ENCODE results near the gene SEC11A.
A peak's percentile ranks its signal among the peaks of the same experiment; 100 is the strongest.
"Not testable (repeated sequence)": the region's sequence is repeated elsewhere in the genome, so short reads cannot be mapped to it uniquely, and the experiment has no call there.

The SEC11A gene

GRCh38 chr15:84716036-84716732 lies at the start of gene SEC11A:
Gene SEC11A, minus strand, starts transcription at chr15:84716139. Its CDS starts 64 bp downstream, at chr15:84716075.
- peak within 1 kb of the TSS; percentile 86 for H3K4me3 ChIP-seq (ENCODE audit: low read length)

GRCh38 chr15:84765675-84766074 lies 49.7 kb upstream of the SEC11A start:
- TF ChIP-seq ZNF274 (IDR thresholded peaks at IDR 0.05; ENCODE audit: low read depth, low read length) = no peak
- H3K4me3 ChIP-seq (ENCODE audit: low read length) = no peak overlapping the region

More at GRCh38 chr15:84716036-84716732, at the start of gene SEC11A:
- no peak for TF ChIP-seq ZNF274 (IDR thresholded peaks at IDR 0.05; ENCODE audit: low read depth, low read length)

- TF ChIP-seq ZNF274 (IDR thresholded peaks at IDR 0.05; ENCODE audit: low read depth, low read length) = no peak
- H3K4me3 ChIP-seq (ENCODE audit: low read length) = no peak overlapping the region
Measured at GRCh38 chr15:84764989-84765388, 49.0 kb upstream of the SEC11A start.

- no peak for TF ChIP-seq ZNF274 (IDR thresholded peaks at IDR 0.05; ENCODE audit: low read depth, low read length)
Measured at GRCh38 chr15:84764585-84764984, 48.6 kb upstream of the SEC11A start.

GRCh38 chr15:84762840-84763572 lies 47.1 kb upstream of the SEC11A start:
- no peak for TF ChIP-seq ZNF274 (IDR thresholded peaks at IDR 0.05; ENCODE audit: low read depth, low read length)
- no peak overlapping the region for H3K4me3 ChIP-seq (ENCODE audit: low read length)

More at GRCh38 chr15:84764585-84764984, 48.6 kb upstream of the SEC11A start:
- H3K4me3 ChIP-seq (ENCODE audit: low read length) = no peak overlapping the region

- no peak overlapping the region; the same call in 1 of the 2 replicates for H3K4me3 ChIP-seq (ENCODE audit: low read length)
- no peak for TF ChIP-seq ZNF274 (IDR thresholded peaks at IDR 0.05; ENCODE audit: low read depth, low read length)
Measured at GRCh38 chr15:84761607-84762131, 45.7 kb upstream of the SEC11A start.

GRCh38 chr15:84760219-84760618 lies 44.3 kb upstream of the SEC11A start:
- TF ChIP-seq ZNF274 (IDR thresholded peaks at IDR 0.05; ENCODE audit: low read depth, low read length) = no peak
- no peak overlapping the region for H3K4me3 ChIP-seq (ENCODE audit: low read length)

- TF ChIP-seq ZNF274 (IDR thresholded peaks at IDR 0.05; ENCODE audit: low read depth, low read length) = no peak
- no peak overlapping the region for H3K4me3 ChIP-seq (ENCODE audit: low read length)
Measured at GRCh38 chr15:84759018-84759417, 43.1 kb upstream of the SEC11A start.

- H3K4me3 ChIP-seq (ENCODE audit: low read length) = no peak overlapping the region
- TF ChIP-seq ZNF274 (IDR thresholded peaks at IDR 0.05; ENCODE audit: low read depth, low read length) = no peak
Measured at GRCh38 chr15:84755736-84756527, 40.0 kb upstream of the SEC11A start.

GRCh38 chr15:84754889-84755288 lies 39.0 kb upstream of the SEC11A start:
- not testable (repeated sequence) for H3K4me3 ChIP-seq (ENCODE audit: low read length)

GRCh38 chr15:84752700-84753099 lies 36.8 kb upstream of the SEC11A start:
- H3K4me3 ChIP-seq (ENCODE audit: low read length) = no peak overlapping the region
- TF ChIP-seq ZNF274 (IDR thresholded peaks at IDR 0.05; ENCODE audit: low read depth, low read length) = no peak

- TF ChIP-seq ZNF274 (IDR thresholded peaks at IDR 0.05; ENCODE audit: low read depth, low read length) = no peak
- H3K4me3 ChIP-seq (ENCODE audit: low read length) = no peak overlapping the region
Measured at GRCh38 chr15:84752195-84752594, 36.3 kb upstream of the SEC11A start.

GRCh38 chr15:84751721-84752120 lies 35.8 kb upstream of the SEC11A start:
- not testable (repeated sequence) for H3K4me3 ChIP-seq (ENCODE audit: low read length)

- no peak for TF ChIP-seq ZNF274 (IDR thresholded peaks at IDR 0.05; ENCODE audit: low read depth, low read length)
- peak overlapping the region; percentile 90 for H3K4me3 ChIP-seq (ENCODE audit: low read length)
Measured at GRCh38 chr15:84750583-84751092, 34.7 kb upstream of the SEC11A start.

All from GM08714 (cell line).